A549 (cell line): Measurements from ENCODE around the gene ATG4B. TPM values are rescaled to one million over a fixed set of nuclear protein-coding genes. Genes with fewer than 3 reads are reported as not detected.
A peak's percentile ranks its signal among the peaks of the same experiment; 100 is the strongest.

Experiments
- ATAC-seq, 2 experiments: fragments of 200-7000 bp in 1 of 2; fragments of >200 bp in 1 of 2; cut with Nextera tagmentation in 1 of 2; cut with Tn5 transposase in 1 of 2; 3 replicates each; pipeline versions ENCODE4 v1.8.0 to v1.9.1; 2018 to 2020; ENCODE audit warnings: mild to moderate bottlenecking in 1 of 2, moderate library complexity in 1 of 2
- CTCF ChIA-PET: fragments of 300-600 bp; sonication (Branson Sonifier 250); formaldehyde crosslinking; extraction: SDS; loops from one replicate; lab custom pipeline; 2021; ENCODE audit warnings: antibody characterized with exemption, inconsistent platforms; lab: Yijun Ruan, JAX
- POLR2A ChIA-PET: fragments of 350-600 bp; formaldehyde crosslinking; extraction: SDS; loops from one replicate; lab custom pipeline; 2021; ENCODE audit warnings: antibody characterized with exemption, inconsistent platforms; lab: Yijun Ruan, JAX
- DNase-seq, 2 experiments: peaks; one replicate each; pipeline versions ENCODE4 v3.0.0 to v3.0.0-alpha.2; 2011 to 2016; ENCODE audit warnings: low read depth in 1 of 2, low spot score in 1 of 2
- FAIRE-seq: peaks from 2 replicates; lab custom pipeline; 2011; peaks lifted over from hg19 to GRCh38; lab: Jason Lieb, UNC
- H3K27ac ChIP-seq, 2 experiments: fragments of >200 bp; sonication (Bioruptor Twin); formaldehyde crosslinking; 3 replicates each; pipeline ENCODE4 v1.5.1; 2016 to 2017
- H3K4me1 ChIP-seq: fragments of >200 bp; sonication (Bioruptor Twin); formaldehyde crosslinking; 3 replicates; pipeline ENCODE4 v1.6.1; 2016
- H3K4me2 ChIP-seq: fragments of >200 bp; sonication (Bioruptor Twin); formaldehyde crosslinking; 3 replicates; pipeline ENCODE4 v1.6.1; 2016
- H3K4me3 ChIP-seq: fragments of >200 bp; sonication (Bioruptor Twin); formaldehyde crosslinking; 3 replicates; pipeline ENCODE4 v1.5.1; 2016
- H3K9me3 ChIP-seq: fragments of >200 bp; sonication (Bioruptor Twin); formaldehyde crosslinking; 3 replicates; pipeline ENCODE4 v1.6.1; 2016
- BHLHE40 ChIP-seq: IDR thresholded peaks from 2 replicates; pipeline ENCODE4 v1.6.1; 2012; ENCODE audit warnings: low read depth, low read length, inconsistent platforms
- CBX2 ChIP-seq: fragments of 200-600 bp; sonication (generic); IDR thresholded peaks from 2 replicates; pipeline ENCODE4 v1.6.1; 2016; ENCODE audit warnings: low read depth, mild to moderate bottlenecking, borderline replicate concordance
- CHD2 ChIP-seq: fragments of 150-350 bp; IDR thresholded peaks from 2 replicates; pipeline ENCODE4 v1.6.1; 2014; ENCODE audit warnings: low read length; ENCODE audit not compliant: partially characterized antibody
- EP300 ChIP-seq, 2 experiments: fragments of >200 bp; sonication (Bioruptor Twin); formaldehyde crosslinking; IDR thresholded peaks; 2 replicates in 1 of 2; 3 replicates in 1 of 2; pipeline ENCODE4 v1.6.1; 2016 to 2017
- FOSL2 ChIP-seq, 2 experiments: fragments of 450-650 bp in 1 of 2; fragments of >200 bp in 1 of 2; sonication (Bioruptor Twin) in 1 of 2; formaldehyde crosslinking; IDR thresholded peaks; 2 replicates each; pipeline versions ENCODE4 v1.5.0 to v1.6.1; 2016 to 2020; ENCODE audit warnings: mild to moderate bottlenecking in 1 of 2, moderate library complexity in 1 of 2
- GATA3 ChIP-seq: IDR thresholded peaks from 2 replicates; pipeline ENCODE4 v1.6.1; 2012; ENCODE audit warnings: borderline replicate concordance
- HOXA7 ChIP-seq: fragments of 250-450 bp; sonication (Bioruptor Pico); IDR thresholded peaks from 2 replicates; pipeline ENCODE4 v1.5.0; 2020; ENCODE audit warnings: mild to moderate bottlenecking, moderate library complexity
- HOXB13 ChIP-seq: fragments of 250-450 bp; sonication (Bioruptor Pico); IDR thresholded peaks from 2 replicates; pipeline ENCODE4 v1.5.0; 2020; ENCODE audit warnings: low read depth, mild to moderate bottlenecking, moderate library complexity
- HOXB5 ChIP-seq: fragments of 250-450 bp; sonication (Bioruptor Pico); IDR thresholded peaks from 2 replicates; pipeline ENCODE4 v1.5.0; 2020; ENCODE audit warnings: mild to moderate bottlenecking, moderate library complexity
- JUNB ChIP-seq: fragments of >200 bp; sonication (Bioruptor Twin); formaldehyde crosslinking; IDR thresholded peaks from 2 replicates; pipeline ENCODE4 v1.6.1; 2016
- MYC ChIP-seq: IDR thresholded peaks from 2 replicates; pipeline ENCODE4 v1.6.1; 2012; ENCODE audit warnings: mild to moderate bottlenecking, inconsistent platforms, low read length, improper control_type of control experiment, borderline replicate concordance
- NFE2L2 ChIP-seq: fragments of 150-350 bp; conservative IDR thresholded peaks from 2 replicates; pipeline ENCODE4 v1.6.1; 2014; ENCODE audit warnings: low read length
- NPAS2 ChIP-seq: fragments of 250-450 bp; sonication (Bioruptor Pico); IDR thresholded peaks from 2 replicates; pipeline ENCODE4 v1.8.0; 2022; ENCODE audit warnings: mild to moderate bottlenecking, moderate library complexity, borderline replicate concordance
- PHF8 ChIP-seq: fragments of 200-600 bp; sonication (generic); IDR thresholded peaks from 2 replicates; pipeline ENCODE4 v1.6.1; 2016; ENCODE audit warnings: low read depth, mild to moderate bottlenecking, antibody characterized with exemption, moderate library complexity, borderline replicate concordance
- POLR2A ChIP-seq: IDR thresholded peaks from 2 replicates; pipeline ENCODE4 v1.6.1; 2012; ENCODE audit warnings: mild to moderate bottlenecking, low read length
- RAD21 ChIP-seq, 2 experiments: fragments of >200 bp in 1 of 2; sonication (Bioruptor Twin) in 1 of 2; formaldehyde crosslinking in 1 of 2; IDR thresholded peaks in 1 of 2; conservative IDR thresholded peaks in 1 of 2; 2 replicates in 1 of 2; 3 replicates in 1 of 2; pipeline ENCODE4 v1.6.1; 2012 to 2018; ENCODE audit warnings: inconsistent platforms in 1 of 2
- RARB ChIP-seq: fragments of 250-450 bp; sonication (Bioruptor Pico); IDR thresholded peaks from 2 replicates; pipeline ENCODE4 v1.8.0; 2021; ENCODE audit warnings: mild to moderate bottlenecking, moderate library complexity
- SMC3 ChIP-seq: fragments of >200 bp; sonication (Bioruptor Twin); formaldehyde crosslinking; IDR thresholded peaks from 3 replicates; pipeline ENCODE4 v1.6.1; 2018; ENCODE audit warnings: inconsistent platforms
- TFCP2L1 ChIP-seq: fragments of 250-450 bp; sonication (Bioruptor Pico); IDR thresholded peaks from 2 replicates; pipeline ENCODE4 v1.5.0; 2021; ENCODE audit warnings: mild to moderate bottlenecking
- TP53 ChIP-seq: fragments of 250-450 bp; sonication (Bioruptor Pico); IDR thresholded peaks from 2 replicates; pipeline ENCODE4 v1.5.0; 2021; ENCODE audit warnings: mild to moderate bottlenecking, moderate library complexity
- ZFP36 ChIP-seq: fragments of 450-650 bp; IDR thresholded peaks from 2 replicates; pipeline ENCODE4 v1.6.1; 2014; ENCODE audit warnings: borderline replicate concordance; ENCODE audit not compliant: partially characterized antibody
- ZNF302 ChIP-seq: fragments of 250-450 bp; sonication (Bioruptor Pico); IDR thresholded peaks from 2 replicates; pipeline ENCODE4 v1.9.0; 2021; ENCODE audit warnings: inconsistent platforms, mild to moderate bottlenecking, moderate library complexity
- WGBS: methylation state at CpG from one replicate; pipeline ENCODE4 v1.1.6; 2017; ENCODE audit errors: missing lambda C conversion rate; 5-methylcytosine and 5-hydroxymethylcytosine counted together
- polyA plus RNA-seq, 4 experiments: library from polyadenylated mRNA; depleted of rRNA in 3 of 4; stranded (reverse); fragments of >200 nt; fragmentation: RNase III in 1 of 4; extraction: RNeasy Plus Mini Kit Qiagen cat#74134 plus additional on column Dnase treatment in 1 of 4; gene quantifications; 2 replicates in 3 of 4; 3 replicates in 1 of 4; pipeline ENCODE4 v1.2.3, GENCODE V29; 2011 to 2017
- TF ChIP-seq, protein P1 (sequence below): IDR thresholded peaks from 2 replicates; pipeline ENCODE4 v1.6.1; 2012
- TF ChIP-seq, protein P2 (sequence below): IDR thresholded peaks from 2 replicates; pipeline ENCODE4 v1.6.1; 2012
- TF ChIP-seq, protein P3 (sequence below): fragments of 250-450 bp; sonication (Bioruptor Pico); IDR thresholded peaks from 2 replicates; pipeline ENCODE4 v1.5.0; 2021; ENCODE audit warnings: mild to moderate bottlenecking, moderate library complexity, borderline replicate concordance
- TF ChIP-seq, protein P4 (sequence below): fragments of >200 bp; sonication (Bioruptor Twin); formaldehyde crosslinking; IDR thresholded peaks from 3 replicates; pipeline ENCODE4 v1.5.1; 2016
- TF ChIP-seq, protein P5 (sequence below): fragments of >200 bp; sonication (Bioruptor Twin); formaldehyde crosslinking; IDR thresholded peaks from 3 replicates; pipeline ENCODE4 v1.6.1; 2016
- TF ChIP-seq, protein P6 (sequence below): fragments of 200-600 bp; sonication (generic); IDR thresholded peaks from 2 replicates; pipeline ENCODE4 v1.6.1; 2016; ENCODE audit warnings: antibody characterized with exemption, mild to moderate bottlenecking, moderate library complexity

ATG4B gene
- polyA plus RNA-seq, 2 of the 4 experiments (the other 2 are of a cell fraction), result 70.3 to 75.2 TPM

DNA sequence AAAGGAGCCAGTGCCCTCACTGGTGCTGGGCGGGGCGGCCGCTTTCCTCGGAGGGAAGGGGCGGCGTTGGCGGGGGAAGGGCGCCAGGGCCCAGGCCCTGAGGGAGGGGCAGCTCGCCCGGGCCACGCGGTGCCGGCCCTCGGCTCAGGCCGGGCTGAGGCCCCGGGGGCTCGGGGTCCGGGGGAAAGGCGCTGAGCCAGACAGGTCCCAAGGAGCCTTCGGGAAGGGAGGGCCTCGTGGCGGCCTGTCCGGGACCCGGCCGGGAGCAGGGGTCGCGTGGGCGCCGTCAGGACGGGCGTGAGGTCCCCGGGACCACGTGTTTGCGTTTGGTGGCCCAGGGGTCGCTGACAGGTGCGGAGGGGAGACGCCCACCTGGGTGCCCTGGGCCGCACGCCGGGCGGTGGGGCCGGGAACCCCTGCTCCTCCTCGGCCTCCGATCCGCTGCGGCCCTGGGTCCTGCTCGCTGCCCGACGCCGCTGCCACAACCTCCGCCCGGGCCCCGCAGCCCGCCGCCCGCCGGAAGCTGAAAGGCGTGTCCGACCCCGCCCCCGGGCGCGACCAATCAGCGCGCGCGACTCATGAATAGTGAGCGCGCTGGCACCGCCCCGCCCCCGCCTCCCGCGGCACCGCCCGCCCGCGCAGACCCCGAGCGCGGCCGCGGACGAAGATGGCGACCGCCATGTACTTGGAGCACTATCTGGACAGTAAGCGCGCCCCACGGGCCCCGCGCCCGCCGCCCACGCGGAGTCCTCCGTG lies 64.1 kb downstream of the ATG4B start, which contains the start of gene ING5:
TSS of gene ING5 (plus strand) at position 641 of the 756 bp plus-strand sequence. CDS start at position 668, 27 bp downstream.
- Histone ChIP-seq H3K4me1 (peaks cover 15% of the 10 kb centered on the region), H3K4me3 (peak within 1 kb of the TSS; percentile 91), H3K9me3 (peaks cover 10% of the 10 kb centered on the region), H3K27ac (peak within 1 kb of the TSS; percentile 96 to 100), H3K4me2 (peak within 1 kb of the TSS; percentile 100)
- DNase-seq (peak; percentile 84 to 95), FAIRE-seq (no peak), ATAC-seq (peak; percentile 74 to 83)
- CTCF ChIA-PET, result interaction anchor here (0.6 to 3.0 kb wide), 7 partner anchors 11 to 177 kb away, joined by 3 to 15 read pairs (median 3); partner anchors contain the start of gene DTYMK
- POLR2A ChIA-PET, result interaction anchor here (0.6 to 2.4 kb wide), 14 partner anchors 9 to 552 kb away, joined by 3 to 23 read pairs (median 6); partner anchors contain the start of genes D2HGDH, DTYMK and PASK
- no CpG with 5 or more reads among the region's 96 CpGs for WGBS
- TF ChIP-seq GATA3, result peak; percentile 39; the same call in 1 of the 2 replicates
- no peak for TF ChIP-seq FOSL2 (IDR thresholded peaks at IDR 0.05)
- TF ChIP-seq FOSL2 (CRISPR knock-in tag; IDR thresholded peaks at IDR 0.05), result no peak
- TF ChIP-seq RARB (CRISPR knock-in tag), result no peak
- TF ChIP-seq EP300 (IDR thresholded peaks at IDR 0.05), result peak in 1 of 2 experiments; percentile 17; a peak in 1 of 5 replicates
- TF ChIP-seq HOXB5 (CRISPR knock-in tag), result peak; percentile 83
- TF ChIP-seq CHD2, result peak; percentile 48
- peak in 1 of 2 experiments; percentile 27; a peak in 2 of 5 replicates for TF ChIP-seq RAD21 (conservative IDR thresholded peaks at IDR 0.05 in 1 of 2, IDR thresholded peaks at IDR 0.05 in 1 of 2)
- peak; percentile 17; the same call in 1 of the 3 replicates for TF ChIP-seq SMC3
- TF ChIP-seq, protein P1, sequence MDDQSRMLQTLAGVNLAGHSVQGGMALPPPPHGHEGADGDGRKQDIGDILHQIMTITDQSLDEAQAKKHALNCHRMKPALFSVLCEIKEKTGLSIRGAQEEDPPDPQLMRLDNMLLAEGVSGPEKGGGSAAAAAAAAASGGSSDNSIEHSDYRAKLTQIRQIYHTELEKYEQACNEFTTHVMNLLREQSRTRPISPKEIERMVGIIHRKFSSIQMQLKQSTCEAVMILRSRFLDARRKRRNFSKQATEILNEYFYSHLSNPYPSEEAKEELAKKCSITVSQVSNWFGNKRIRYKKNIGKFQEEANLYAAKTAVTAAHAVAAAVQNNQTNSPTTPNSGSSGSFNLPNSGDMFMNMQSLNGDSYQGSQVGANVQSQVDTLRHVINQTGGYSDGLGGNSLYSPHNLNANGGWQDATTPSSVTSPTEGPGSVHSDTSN, result peak; percentile 36; the same call in 1 of the 2 replicates
- peak; percentile 55; the same call in 1 of the 2 replicates for TF ChIP-seq POLR2A
- TF ChIP-seq, protein P2, sequence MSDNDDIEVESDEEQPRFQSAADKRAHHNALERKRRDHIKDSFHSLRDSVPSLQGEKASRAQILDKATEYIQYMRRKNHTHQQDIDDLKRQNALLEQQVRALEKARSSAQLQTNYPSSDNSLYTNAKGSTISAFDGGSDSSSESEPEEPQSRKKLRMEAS, result peak; percentile 93
- TF ChIP-seq CBX2, result no peak
- peak; percentile 54; the same call in 1 of the 2 replicates for TF ChIP-seq TFCP2L1 (CRISPR knock-in tag)
- TF ChIP-seq, protein P3, sequence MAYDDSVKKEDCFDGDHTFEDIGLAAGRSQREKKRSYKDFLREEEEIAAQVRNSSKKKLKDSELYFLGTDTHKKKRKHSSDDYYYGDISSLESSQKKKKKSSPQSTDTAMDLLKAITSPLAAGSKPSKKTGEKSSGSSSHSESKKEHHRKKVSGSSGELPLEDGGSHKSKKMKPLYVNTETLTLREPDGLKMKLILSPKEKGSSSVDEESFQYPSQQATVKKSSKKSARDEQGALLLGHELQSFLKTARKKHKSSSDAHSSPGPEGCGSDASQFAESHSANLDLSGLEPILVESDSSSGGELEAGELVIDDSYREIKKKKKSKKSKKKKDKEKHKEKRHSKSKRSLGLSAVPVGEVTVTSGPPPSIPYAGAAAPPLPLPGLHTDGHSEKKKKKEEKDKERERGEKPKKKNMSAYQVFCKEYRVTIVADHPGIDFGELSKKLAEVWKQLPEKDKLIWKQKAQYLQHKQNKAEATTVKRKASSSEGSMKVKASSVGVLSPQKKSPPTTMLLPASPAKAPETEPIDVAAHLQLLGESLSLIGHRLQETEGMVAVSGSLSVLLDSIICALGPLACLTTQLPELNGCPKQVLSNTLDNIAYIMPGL (CRISPR knock-in tag), result 0 out of 2 replicates have a peak, but pooled peaks have one; percentile 7
- TF ChIP-seq MYC, result peak; percentile 98
- TF ChIP-seq ZNF302 (CRISPR knock-in tag), result no peak
- no peak for TF ChIP-seq ZFP36
- TF ChIP-seq HOXA7 (CRISPR knock-in tag), result peak; percentile 59; the same call in 1 of the 2 replicates
- TF ChIP-seq JUNB, result no peak
- TF ChIP-seq, protein P4, sequence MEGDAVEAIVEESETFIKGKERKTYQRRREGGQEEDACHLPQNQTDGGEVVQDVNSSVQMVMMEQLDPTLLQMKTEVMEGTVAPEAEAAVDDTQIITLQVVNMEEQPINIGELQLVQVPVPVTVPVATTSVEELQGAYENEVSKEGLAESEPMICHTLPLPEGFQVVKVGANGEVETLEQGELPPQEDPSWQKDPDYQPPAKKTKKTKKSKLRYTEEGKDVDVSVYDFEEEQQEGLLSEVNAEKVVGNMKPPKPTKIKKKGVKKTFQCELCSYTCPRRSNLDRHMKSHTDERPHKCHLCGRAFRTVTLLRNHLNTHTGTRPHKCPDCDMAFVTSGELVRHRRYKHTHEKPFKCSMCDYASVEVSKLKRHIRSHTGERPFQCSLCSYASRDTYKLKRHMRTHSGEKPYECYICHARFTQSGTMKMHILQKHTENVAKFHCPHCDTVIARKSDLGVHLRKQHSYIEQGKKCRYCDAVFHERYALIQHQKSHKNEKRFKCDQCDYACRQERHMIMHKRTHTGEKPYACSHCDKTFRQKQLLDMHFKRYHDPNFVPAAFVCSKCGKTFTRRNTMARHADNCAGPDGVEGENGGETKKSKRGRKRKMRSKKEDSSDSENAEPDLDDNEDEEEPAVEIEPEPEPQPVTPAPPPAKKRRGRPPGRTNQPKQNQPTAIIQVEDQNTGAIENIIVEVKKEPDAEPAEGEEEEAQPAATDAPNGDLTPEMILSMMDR, result peak; percentile 34
- TF ChIP-seq, protein P5, sequence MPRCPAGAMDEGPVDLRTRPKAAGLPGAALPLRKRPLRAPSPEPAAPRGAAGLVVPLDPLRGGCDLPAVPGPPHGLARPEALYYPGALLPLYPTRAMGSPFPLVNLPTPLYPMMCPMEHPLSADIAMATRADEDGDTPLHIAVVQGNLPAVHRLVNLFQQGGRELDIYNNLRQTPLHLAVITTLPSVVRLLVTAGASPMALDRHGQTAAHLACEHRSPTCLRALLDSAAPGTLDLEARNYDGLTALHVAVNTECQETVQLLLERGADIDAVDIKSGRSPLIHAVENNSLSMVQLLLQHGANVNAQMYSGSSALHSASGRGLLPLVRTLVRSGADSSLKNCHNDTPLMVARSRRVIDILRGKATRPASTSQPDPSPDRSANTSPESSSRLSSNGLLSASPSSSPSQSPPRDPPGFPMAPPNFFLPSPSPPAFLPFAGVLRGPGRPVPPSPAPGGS, result peak; percentile 85
- no peak for TF ChIP-seq NFE2L2
- peak; percentile 63; the same call in 1 of the 2 replicates for TF ChIP-seq HOXB13
- 0 out of 2 replicates have a peak, but pooled peaks have one; percentile 30 for TF ChIP-seq TP53 (CRISPR knock-in tag)
- TF ChIP-seq, protein P6, sequence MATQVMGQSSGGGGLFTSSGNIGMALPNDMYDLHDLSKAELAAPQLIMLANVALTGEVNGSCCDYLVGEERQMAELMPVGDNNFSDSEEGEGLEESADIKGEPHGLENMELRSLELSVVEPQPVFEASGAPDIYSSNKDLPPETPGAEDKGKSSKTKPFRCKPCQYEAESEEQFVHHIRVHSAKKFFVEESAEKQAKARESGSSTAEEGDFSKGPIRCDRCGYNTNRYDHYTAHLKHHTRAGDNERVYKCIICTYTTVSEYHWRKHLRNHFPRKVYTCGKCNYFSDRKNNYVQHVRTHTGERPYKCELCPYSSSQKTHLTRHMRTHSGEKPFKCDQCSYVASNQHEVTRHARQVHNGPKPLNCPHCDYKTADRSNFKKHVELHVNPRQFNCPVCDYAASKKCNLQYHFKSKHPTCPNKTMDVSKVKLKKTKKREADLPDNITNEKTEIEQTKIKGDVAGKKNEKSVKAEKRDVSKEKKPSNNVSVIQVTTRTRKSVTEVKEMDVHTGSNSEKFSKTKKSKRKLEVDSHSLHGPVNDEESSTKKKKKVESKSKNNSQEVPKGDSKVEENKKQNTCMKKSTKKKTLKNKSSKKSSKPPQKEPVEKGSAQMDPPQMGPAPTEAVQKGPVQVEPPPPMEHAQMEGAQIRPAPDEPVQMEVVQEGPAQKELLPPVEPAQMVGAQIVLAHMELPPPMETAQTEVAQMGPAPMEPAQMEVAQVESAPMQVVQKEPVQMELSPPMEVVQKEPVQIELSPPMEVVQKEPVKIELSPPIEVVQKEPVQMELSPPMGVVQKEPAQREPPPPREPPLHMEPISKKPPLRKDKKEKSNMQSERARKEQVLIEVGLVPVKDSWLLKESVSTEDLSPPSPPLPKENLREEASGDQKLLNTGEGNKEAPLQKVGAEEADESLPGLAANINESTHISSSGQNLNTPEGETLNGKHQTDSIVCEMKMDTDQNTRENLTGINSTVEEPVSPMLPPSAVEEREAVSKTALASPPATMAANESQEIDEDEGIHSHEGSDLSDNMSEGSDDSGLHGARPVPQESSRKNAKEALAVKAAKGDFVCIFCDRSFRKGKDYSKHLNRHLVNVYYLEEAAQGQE, result peak; percentile 32; the same call in 1 of the 2 replicates
- TF ChIP-seq PHF8, result peak; percentile 97
- no peak for TF ChIP-seq BHLHE40
- TF ChIP-seq NPAS2 (CRISPR knock-in tag), result no peak
